ENCODE data around the gene MBP.

Gene MBP

DNA sequence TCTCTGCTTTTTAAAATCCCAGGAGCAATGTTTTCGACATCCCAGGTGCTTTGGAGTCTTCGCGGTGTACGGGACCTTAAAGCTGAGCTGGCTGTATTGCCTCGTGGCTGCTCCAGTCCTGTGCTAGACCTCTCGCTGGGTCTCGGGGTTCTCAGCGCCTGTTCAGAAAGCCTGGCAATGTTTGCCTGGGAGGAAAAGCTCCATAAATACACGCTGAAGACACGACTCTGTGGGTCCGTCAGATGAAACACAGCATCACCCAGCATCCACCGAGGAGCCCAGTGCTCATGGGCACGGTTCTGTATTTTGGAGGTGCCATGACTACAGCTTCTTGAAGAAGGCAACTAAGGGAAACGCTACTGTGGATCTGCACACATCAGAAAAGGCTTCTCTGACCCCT is 21.6 kb downstream of the MBP start:
- no peaks in the 10 kb centered on the region for H3K36me3 ChIP-seq (replicated peaks)
- H3K27me3 ChIP-seq (ENCODE audit: low read depth), result no peaks in the 10 kb centered on the region
- H3K4me3 ChIP-seq, result no peak overlapping the region
- in situ Hi-C loops (cut with MboI; ENCODE audit: low sequenced_read_pairs), result no loop called here
- no peak for DNase-seq (ENCODE audit: low spot score in 2 of 2)
- no peaks in the 10 kb centered on the region for H3K4me1 ChIP-seq
- H3K9me3 ChIP-seq, result no peaks in the 10 kb centered on the region

DNA sequence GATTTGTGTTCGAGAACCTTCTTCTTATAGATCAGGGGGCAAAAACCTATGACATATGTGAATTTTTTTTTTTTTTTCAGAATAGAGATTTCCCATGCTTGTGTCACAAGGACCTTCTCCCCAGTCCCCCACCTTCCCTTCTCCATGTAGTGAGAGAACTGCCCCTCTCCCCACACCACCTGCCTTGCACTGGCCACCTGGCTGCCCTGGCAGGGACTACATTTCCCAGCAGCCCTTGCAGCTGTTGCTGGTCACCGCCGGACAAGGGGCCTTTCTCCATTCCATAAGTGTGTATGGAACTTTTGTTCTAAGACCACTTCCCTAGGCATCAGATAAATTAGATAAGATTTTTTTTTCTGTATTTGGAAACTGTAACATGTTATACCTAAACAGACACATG is 22.2 kb downstream of the MBP start:
- Histone ChIP-seq H3K4me1 (no peaks in the 10 kb centered on the region), H3K4me3 (no peak overlapping the region), H3K36me3 (replicated peaks) (no peaks in the 10 kb centered on the region), H3K27me3 (ENCODE audit: low read depth) (no peaks in the 10 kb centered on the region), H3K9me3 (no peaks in the 10 kb centered on the region)
- no peak for DNase-seq (ENCODE audit: low spot score in 2 of 2)
- in situ Hi-C loops (cut with MboI; ENCODE audit: low sequenced_read_pairs), result no loop called here

DNA sequence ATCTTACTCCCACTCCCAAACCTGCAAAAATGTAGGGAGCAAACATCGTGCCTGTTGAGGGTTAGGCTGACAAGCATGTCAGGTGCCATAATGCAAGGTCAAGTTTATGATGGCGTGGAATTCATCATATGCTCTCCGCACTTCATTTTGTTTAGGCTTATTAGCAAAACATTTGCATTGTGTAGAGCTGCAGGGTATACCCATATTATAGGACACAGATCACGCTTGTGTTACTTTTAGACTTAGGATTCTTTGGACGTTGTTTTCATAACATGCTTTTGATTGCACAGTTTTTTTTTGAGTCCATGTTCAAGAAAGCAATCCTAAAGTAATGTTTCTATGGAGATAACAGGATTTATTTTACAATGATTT is 22.9 kb downstream of the MBP start:
- H3K4me3 ChIP-seq, result no peak overlapping the region
- no peaks in the 10 kb centered on the region for H3K27me3 ChIP-seq (ENCODE audit: low read depth)
- no peaks in the 10 kb centered on the region for H3K36me3 ChIP-seq (replicated peaks)
- H3K9me3 ChIP-seq, result no peaks in the 10 kb centered on the region
- in situ Hi-C loops (cut with MboI; ENCODE audit: low sequenced_read_pairs), result no loop called here
- no peak for DNase-seq (ENCODE audit: low spot score in 2 of 2)
- H3K4me1 ChIP-seq, result no peaks in the 10 kb centered on the region

DNA sequence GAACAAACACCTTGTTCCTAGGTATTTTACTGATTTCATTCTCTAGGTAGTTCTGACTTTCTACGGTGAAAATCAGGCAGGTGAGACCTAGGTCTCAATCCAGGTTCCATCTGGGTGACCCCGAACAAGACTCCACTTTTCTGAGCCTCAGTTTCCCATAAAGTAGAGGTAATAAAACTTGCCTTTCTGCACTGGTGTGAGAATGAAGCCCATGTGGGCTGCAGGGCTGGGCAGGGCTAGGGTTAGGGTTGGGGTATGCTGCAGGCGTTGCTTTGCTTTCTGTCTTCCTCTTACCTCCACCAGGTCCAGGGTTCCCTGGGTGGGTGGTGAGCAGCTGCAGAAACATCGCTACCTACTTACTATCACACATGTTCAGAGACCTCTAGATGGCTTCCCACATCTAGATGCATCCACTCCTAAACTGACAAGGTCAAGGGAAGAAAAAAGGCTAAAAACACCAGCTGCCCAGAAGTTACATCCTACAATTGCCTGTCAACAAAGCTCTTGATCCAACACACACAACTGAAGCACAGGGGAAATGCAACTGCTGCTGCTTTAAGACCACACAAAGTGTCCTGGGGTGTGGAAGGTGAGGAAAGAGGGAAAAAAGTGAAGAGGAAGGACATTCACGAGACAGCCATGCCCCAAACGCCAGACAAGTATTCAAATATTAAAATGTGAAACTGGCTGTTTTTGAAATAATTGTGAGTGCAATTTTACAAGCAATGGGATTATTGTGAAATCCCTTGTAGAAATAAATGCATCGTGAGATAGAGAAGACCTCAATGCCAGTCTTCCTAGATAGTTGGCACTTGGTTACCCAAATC is 23.5 kb downstream of the MBP start:
- in situ Hi-C loops (cut with MboI; ENCODE audit: low sequenced_read_pairs), result no loop called here
- Histone ChIP-seq H3K4me3 (no peak overlapping the region), H3K4me1 (no peaks in the 10 kb centered on the region), H3K9me3 (no peaks in the 10 kb centered on the region), H3K36me3 (replicated peaks) (no peaks in the 10 kb centered on the region), H3K27me3 (ENCODE audit: low read depth) (no peaks in the 10 kb centered on the region)
- DNase-seq (ENCODE audit: low spot score in 2 of 2), result no peak

DNA sequence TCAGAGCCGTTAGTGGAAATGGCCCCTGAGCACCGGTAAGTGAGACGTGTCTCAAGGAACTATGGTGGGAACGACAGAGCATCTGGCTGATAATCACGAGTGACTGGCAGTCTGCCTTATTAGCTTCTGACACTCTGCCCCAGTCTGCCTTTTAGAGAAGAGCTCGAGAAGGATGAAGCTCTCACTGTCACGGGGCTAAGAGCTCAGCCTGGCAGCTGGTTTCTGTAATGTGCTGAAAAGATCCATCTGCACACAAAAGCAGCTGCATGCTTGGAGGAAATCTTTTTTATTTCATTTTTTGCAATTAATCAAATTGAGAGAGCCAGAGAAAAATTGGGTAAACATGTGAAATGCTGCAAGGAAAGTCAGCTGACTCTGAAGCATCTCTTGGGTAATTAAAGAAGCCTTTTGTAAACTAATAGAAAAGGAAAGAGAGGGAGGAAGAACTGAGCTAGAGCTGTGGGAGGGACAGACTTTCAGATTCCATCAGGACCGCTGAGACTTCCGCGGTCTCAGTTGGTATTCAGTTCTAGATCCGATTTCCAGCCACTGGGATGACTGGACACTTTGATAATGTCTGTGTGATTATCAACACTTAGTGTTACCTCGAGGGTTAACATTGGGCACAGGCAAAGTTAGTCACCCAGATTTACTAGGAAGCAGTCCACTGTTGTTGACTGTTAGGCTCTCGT is 24.4 kb downstream of the MBP start:
- Histone ChIP-seq H3K4me1 (no peaks in the 10 kb centered on the region), H3K36me3 (replicated peaks) (no peaks in the 10 kb centered on the region), H3K4me3 (no peak overlapping the region), H3K27me3 (ENCODE audit: low read depth) (no peaks in the 10 kb centered on the region), H3K9me3 (no peaks in the 10 kb centered on the region)
- in situ Hi-C loops (cut with MboI; ENCODE audit: low sequenced_read_pairs), result no loop called here
- no peak for DNase-seq (ENCODE audit: low spot score in 2 of 2)

DNA sequence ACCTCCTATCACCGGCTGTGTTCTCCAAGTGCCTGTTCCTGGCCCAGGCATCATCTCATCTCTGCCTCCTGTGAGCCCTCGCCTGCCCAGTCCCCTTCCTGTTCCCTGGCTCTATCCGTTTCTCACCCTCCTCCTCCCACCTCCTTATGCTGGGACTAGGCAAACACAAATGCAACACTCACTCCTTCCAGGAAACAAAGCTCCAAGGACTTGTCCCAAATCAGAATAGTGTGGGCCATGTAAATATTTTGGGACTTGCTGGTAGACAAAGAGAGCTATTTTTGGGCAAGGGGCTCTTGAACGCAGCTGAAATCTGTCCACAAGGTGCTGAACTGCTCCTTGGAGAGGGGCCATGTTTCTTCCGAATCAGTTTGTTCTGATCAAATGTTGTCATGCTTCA is 25.3 kb downstream of the MBP start:
- DNase-seq (ENCODE audit: low spot score in 2 of 2), result no peak
- in situ Hi-C loops (cut with MboI; ENCODE audit: low sequenced_read_pairs), result no loop called here
- Histone ChIP-seq H3K27me3 (ENCODE audit: low read depth) (no peaks in the 10 kb centered on the region), H3K4me3 (no peak overlapping the region), H3K4me1 (no peaks in the 10 kb centered on the region), H3K9me3 (no peaks in the 10 kb centered on the region), H3K36me3 (replicated peaks) (no peaks in the 10 kb centered on the region)

DNA sequence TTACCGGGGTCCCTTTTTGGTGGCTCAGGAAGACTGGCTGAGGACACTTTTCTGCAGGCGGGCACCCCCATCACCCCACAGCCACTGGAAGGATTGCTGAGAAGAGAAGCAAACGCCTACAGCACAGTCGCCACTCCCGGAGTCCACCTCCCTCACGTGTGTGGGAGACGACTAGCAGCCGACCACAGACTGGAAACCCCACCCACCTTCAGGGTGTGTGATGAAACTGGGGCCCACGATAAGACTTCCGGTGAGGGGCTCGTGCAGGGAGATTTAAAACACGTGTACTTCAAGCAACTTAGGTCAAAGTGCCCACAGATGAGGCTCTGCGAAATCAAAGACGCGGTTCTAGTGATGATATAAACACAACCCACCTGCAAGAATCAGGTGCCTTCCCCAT is 26.3 kb downstream of the MBP start:
- Histone ChIP-seq H3K36me3 (replicated peaks) (no peaks in the 10 kb centered on the region), H3K9me3 (no peaks in the 10 kb centered on the region), H3K27me3 (ENCODE audit: low read depth) (no peaks in the 10 kb centered on the region), H3K4me3 (no peak overlapping the region), H3K4me1 (no peaks in the 10 kb centered on the region)
- no peak for DNase-seq (ENCODE audit: low spot score in 2 of 2)
- in situ Hi-C loops (cut with MboI; ENCODE audit: low sequenced_read_pairs), result no loop called here

DNA sequence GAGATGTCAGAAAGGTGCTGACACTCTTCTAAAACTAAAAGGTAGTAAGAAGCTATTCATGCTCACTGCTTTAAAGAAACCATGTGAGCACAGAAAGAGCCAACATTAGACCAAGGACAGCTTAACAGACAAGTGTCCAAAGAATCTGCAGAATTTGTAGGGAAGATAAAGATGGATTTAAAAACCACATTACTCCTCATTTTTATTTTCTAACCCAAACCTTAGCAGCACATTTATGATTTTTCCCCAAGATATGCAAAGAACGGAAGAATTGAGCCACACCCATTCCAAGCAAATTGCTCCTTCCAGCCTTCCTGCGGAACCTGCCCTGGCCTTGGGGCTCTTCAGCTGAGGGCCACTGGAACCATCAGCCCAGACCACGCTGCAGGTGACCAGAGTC is 26.9 kb downstream of the MBP start:
- no peaks in the 10 kb centered on the region for H3K4me1 ChIP-seq
- no peaks in the 10 kb centered on the region for H3K9me3 ChIP-seq
- no peaks in the 10 kb centered on the region for H3K27me3 ChIP-seq (ENCODE audit: low read depth)
- no peak overlapping the region for H3K4me3 ChIP-seq
- in situ Hi-C loops (cut with MboI; ENCODE audit: low sequenced_read_pairs), result no loop called here
- no peak for DNase-seq (ENCODE audit: low spot score in 2 of 2)
- no peaks in the 10 kb centered on the region for H3K36me3 ChIP-seq (replicated peaks)

DNA sequence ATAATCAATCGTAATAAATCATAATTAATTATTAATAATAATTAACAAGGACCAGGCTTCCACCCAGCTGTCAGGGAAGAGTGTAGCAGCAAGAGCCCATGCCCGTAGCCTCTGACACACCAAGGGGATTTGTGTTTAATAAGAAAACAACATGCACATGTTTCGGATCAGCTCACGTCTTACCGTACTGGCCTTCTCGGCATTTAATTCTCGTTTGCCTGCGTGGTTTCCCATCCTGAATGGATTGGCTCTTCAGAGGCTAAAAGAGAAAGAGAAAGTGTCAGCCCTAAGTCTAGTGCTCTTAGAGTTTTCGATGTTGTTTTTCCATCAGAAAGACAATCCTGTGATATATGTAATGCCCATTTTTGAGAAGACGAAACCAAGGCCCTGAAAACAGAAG is 27.6 kb downstream of the MBP start:
- DNase-seq (ENCODE audit: low spot score in 2 of 2), result no peak
- Histone ChIP-seq H3K27me3 (ENCODE audit: low read depth) (no peaks in the 10 kb centered on the region), H3K4me3 (no peak overlapping the region), H3K4me1 (no peaks in the 10 kb centered on the region), H3K36me3 (replicated peaks) (no peaks in the 10 kb centered on the region), H3K9me3 (no peaks in the 10 kb centered on the region)
- in situ Hi-C loops (cut with MboI; ENCODE audit: low sequenced_read_pairs), result no loop called here

DNA sequence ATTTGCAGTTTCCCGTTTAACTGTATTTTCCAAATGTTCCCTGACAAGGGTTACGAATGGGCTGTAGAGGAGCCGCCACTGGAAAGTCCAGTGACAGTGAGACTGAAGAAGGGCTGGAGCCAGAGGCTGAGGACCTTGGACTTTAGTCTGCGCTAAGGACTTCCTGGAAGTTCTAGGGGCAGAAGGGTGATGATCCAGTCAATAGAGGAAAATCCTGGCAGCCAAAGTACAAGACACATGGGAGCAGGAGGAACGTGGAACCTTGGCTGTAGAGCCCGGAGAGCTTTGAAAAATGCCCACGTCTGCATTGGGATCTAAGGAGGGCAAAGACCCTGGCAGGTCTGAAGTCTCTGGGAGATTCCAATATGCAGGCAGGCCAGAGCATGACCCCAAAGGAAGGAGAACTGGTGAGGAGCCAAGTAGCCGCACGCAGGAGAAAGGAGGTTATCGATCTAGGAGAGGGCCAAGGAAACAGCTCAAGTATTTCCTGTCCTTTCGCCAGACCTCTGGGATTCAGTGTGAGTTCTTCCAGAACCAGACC is 28.5 kb downstream of the MBP start:
- Histone ChIP-seq H3K9me3 (no peaks in the 10 kb centered on the region), H3K27me3 (ENCODE audit: low read depth) (no peaks in the 10 kb centered on the region)
- in situ Hi-C loops (cut with MboI; ENCODE audit: low sequenced_read_pairs), result no loop called here

DNA sequence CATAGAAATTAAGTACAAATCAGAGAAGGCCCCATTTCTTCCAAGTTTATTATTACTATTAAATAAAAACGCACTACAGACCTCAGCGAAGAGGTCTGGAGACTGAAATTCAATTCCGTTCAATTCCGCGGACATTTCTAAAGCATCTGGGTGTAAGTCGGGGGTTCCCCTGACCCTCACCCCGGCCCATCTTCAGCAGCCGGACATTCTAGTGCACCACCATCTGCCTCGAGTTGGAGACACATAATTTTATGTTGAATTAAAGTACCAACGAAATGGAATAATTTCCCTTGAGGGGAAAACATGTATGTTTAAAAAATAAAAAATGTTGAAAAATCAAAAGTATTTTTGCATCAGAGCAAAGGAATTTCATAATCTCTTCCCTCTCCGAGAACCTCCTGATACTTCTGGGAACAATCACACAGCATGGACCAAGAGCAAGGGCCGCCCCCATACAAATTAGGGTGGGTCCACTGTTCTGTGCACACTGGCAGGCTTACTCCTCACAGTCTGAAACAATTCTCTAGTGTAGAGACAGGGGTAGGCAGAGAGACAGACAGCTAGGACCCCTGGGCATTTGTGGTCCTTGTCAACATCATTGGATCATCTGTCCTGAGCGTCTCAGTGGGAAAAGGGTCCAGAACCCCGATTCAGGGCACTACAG is 29.3 kb downstream of the MBP start:
- no peak overlapping the region for H3K4me3 ChIP-seq
- in situ Hi-C loops (cut with MboI; ENCODE audit: low sequenced_read_pairs), result no loop called here
- no peaks in the 10 kb centered on the region for H3K9me3 ChIP-seq
- no peaks in the 10 kb centered on the region; the same call in 1 of the 2 replicates for H3K4me1 ChIP-seq
- H3K27me3 ChIP-seq (ENCODE audit: low read depth), result no peaks in the 10 kb centered on the region
- no peaks in the 10 kb centered on the region for H3K36me3 ChIP-seq (replicated peaks)
- DNase-seq (ENCODE audit: low spot score in 2 of 2), result no peak

More for the DNA sequence above, 28.5 kb downstream of the MBP start:
- Histone ChIP-seq H3K4me3 (no peak overlapping the region), H3K4me1 (no peaks in the 10 kb centered on the region), H3K36me3 (replicated peaks) (no peaks in the 10 kb centered on the region)
- no peak for DNase-seq (ENCODE audit: low spot score in 2 of 2)

DNA sequence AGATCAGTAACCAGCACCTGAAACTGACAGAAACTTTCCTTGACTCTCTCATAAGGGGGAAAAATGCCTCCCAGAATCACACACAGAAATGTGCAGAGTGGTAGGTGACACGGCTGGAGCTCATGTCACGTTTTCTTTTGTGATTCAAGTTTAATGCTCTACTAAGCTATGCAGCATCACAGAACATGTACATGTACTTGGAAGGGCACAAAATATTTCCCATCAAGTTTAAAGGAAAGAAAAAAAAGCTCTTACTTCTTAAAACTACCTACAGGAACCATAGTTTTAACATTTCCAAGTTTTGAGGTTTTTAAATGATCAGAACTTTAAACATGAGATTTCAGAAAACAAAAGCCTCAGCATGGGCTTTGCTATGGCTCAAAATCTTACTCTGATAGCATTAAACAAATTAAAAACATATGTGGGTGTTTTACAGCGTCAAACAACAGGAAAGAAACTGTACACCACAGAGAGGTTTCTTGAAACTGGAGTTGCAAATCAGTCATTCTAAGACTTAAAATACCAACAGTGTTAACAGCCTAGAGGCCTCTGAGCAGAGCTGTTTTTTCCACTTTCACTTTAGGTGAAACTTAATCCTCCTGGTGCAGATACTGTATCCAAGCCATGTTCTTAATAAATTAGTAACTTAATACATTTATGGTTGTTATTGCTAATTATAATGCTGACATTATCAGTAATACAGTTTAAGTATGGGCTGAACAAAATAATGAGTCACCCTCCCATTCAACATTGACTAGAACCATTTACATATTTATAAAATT is 30.1 kb downstream of the MBP start:
- Histone ChIP-seq H3K27me3 (ENCODE audit: low read depth) (no peaks in the 10 kb centered on the region), H3K36me3 (replicated peaks) (no peaks in the 10 kb centered on the region), H3K9me3 (no peaks in the 10 kb centered on the region), H3K4me3 (no peak overlapping the region), H3K4me1 (no peaks in the 10 kb centered on the region; the same call in 1 of the 2 replicates)
- in situ Hi-C loops (cut with MboI; ENCODE audit: low sequenced_read_pairs), result no loop called here
- DNase-seq (ENCODE audit: low spot score in 2 of 2), result no peak

DNA sequence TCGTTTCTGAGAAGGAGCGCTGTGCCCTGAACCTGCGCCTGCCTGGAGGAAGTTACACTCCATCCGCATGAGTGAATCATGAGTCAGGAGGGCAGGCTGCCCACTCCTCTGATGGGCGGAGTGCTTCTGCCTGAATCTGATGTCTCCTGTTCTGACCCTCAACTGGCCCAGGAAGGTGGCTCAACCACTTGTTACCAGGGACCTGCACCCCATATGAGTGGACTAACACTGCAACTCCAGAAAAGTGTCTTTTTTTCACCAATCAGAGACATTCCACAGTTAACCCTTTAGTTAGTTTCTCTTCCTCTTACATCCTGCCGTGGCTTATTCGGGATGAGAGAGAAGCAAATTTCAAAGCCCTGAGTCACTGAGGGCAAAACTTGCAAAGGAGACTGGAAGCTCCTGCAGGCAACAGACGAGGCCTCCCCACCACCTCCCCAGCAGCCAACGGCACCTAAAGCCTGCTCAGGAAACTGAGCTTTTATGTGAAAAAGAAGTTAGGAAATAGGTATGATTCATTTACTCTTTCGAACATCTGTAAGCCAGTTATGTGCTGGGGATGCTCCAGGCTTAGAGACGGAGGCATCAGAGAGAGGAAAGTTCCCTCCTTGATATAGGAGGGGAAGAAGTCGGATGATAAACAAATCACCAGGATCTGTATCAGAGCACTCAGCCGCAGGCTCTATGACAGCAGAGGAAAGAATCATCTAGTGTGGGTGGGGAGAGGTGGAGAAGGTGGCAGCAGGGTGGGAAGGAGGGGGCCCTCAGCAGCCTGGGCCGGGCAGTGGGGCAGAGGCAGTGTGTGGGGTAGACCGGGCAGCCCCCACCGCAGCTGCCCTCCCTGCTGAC is 30.9 kb downstream of the MBP start:
- H3K4me3 ChIP-seq, result no peak overlapping the region

More for the DNA sequence above, 30.9 kb downstream of the MBP start:
- Histone ChIP-seq H3K9me3 (no peaks in the 10 kb centered on the region), H3K4me1 (no peaks in the 10 kb centered on the region; the same call in 1 of the 2 replicates), H3K36me3 (replicated peaks) (no peaks in the 10 kb centered on the region), H3K27me3 (ENCODE audit: low read depth) (no peaks in the 10 kb centered on the region)
- in situ Hi-C loops (cut with MboI; ENCODE audit: low sequenced_read_pairs), result no loop called here
- no peak for DNase-seq (ENCODE audit: low spot score in 2 of 2)

All from HAP-1 (cell line).